HG02973 (cell line): Measurements from ENCODE around the gene ZNF618.

Experiments
- ATAC-seq: cut with Tn5 transposase; IDR thresholded peaks from one replicate; pipeline ENCODE4 v1.9.1; 2021; ENCODE audit warnings: moderate library complexity; ENCODE audit not compliant: unreplicated experiment

ZNF618 gene

GRCh38 chr9:114053246-114054005 is 177.3 kb downstream of the ZNF618 start:
- ATAC-seq: no peak

- ATAC-seq: no peak
These were observed 178.1 kb downstream of the ZNF618 start for GRCh38 chr9:114054191-114054690.

GRCh38 chr9:114055061-114055460 is 179.0 kb downstream of the ZNF618 start:
- no peak for ATAC-seq

- ATAC-seq: no peak
These were observed 179.8 kb downstream of the ZNF618 start for GRCh38 chr9:114055894-114056293.

- no peak for ATAC-seq
These were observed 180.4 kb downstream of the ZNF618 start for GRCh38 chr9:114056527-114056926.

GRCh38 chr9:114057161-114057885 is 181.2 kb downstream of the ZNF618 start:
- no peak for ATAC-seq

- ATAC-seq: no peak
These were observed 182.6 kb downstream of the ZNF618 start for GRCh38 chr9:114058688-114059046.

GRCh38 chr9:114059047-114059803 is 183.1 kb downstream of the ZNF618 start:
- ATAC-seq: no peak

- ATAC-seq: no peak
These were observed 184.0 kb downstream of the ZNF618 start for GRCh38 chr9:114060070-114060469.

GRCh38 chr9:114060711-114061110 is 184.6 kb downstream of the ZNF618 start:
- ATAC-seq: no peak

GRCh38 chr9:114061292-114061691 is 185.2 kb downstream of the ZNF618 start:
- ATAC-seq: no peak

GRCh38 chr9:114061830-114062474 is 185.8 kb downstream of the ZNF618 start:
- no peak for ATAC-seq

- ATAC-seq: no peak
These were observed 189.2 kb downstream of the ZNF618 start for GRCh38 chr9:114065304-114065703.

- ATAC-seq: no peak
These were observed 193.5 kb downstream of the ZNF618 start for GRCh38 chr9:114069476-114070187.

GRCh38 chr9:114070188-114071103 is 194.3 kb downstream of the ZNF618 start:
- no peak for ATAC-seq

GRCh38 chr9:114071197-114071795 is 195.2 kb downstream of the ZNF618 start:
- no peak for ATAC-seq

GRCh38 chr9:114072184-114073140 is 196.4 kb downstream of the ZNF618 start:
- no peak for ATAC-seq

- no peak for ATAC-seq
These were observed 199.5 kb downstream of the ZNF618 start for GRCh38 chr9:114075602-114076001.
